Measurements from ENCODE around the gene LRFN2.

GRCh38 chr6:40371621-40372020 lies 215.5 kb downstream of the LRFN2 start:
- TF ChIP-seq, protein P1, sequence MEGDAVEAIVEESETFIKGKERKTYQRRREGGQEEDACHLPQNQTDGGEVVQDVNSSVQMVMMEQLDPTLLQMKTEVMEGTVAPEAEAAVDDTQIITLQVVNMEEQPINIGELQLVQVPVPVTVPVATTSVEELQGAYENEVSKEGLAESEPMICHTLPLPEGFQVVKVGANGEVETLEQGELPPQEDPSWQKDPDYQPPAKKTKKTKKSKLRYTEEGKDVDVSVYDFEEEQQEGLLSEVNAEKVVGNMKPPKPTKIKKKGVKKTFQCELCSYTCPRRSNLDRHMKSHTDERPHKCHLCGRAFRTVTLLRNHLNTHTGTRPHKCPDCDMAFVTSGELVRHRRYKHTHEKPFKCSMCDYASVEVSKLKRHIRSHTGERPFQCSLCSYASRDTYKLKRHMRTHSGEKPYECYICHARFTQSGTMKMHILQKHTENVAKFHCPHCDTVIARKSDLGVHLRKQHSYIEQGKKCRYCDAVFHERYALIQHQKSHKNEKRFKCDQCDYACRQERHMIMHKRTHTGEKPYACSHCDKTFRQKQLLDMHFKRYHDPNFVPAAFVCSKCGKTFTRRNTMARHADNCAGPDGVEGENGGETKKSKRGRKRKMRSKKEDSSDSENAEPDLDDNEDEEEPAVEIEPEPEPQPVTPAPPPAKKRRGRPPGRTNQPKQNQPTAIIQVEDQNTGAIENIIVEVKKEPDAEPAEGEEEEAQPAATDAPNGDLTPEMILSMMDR (IDR thresholded peaks at IDR 0.05) = no peak
- TF ChIP-seq EZH2 (IDR thresholded peaks at IDR 0.05; ENCODE audit: borderline replicate concordance, insufficient read depth, low read depth, low read length, poor library complexity, severe bottlenecking) = no peak
